Activated CD4-positive, alpha-beta T cell treated with anti-CD3 and anti-CD28 coated beads, Interleukin-2, Interleukin-6, amounts not matched to agents 100 ng/mL and 50 ng/mL, durations not matched to agents 16 hours and 8 hours (primary cell): ENCODE measurements around the gene LMCD1.

Experiments used
- DNase-seq: peaks from one replicate; pipeline ENCODE4 v3.0.0-alpha.2; 2020

The LMCD1 gene

DNA sequence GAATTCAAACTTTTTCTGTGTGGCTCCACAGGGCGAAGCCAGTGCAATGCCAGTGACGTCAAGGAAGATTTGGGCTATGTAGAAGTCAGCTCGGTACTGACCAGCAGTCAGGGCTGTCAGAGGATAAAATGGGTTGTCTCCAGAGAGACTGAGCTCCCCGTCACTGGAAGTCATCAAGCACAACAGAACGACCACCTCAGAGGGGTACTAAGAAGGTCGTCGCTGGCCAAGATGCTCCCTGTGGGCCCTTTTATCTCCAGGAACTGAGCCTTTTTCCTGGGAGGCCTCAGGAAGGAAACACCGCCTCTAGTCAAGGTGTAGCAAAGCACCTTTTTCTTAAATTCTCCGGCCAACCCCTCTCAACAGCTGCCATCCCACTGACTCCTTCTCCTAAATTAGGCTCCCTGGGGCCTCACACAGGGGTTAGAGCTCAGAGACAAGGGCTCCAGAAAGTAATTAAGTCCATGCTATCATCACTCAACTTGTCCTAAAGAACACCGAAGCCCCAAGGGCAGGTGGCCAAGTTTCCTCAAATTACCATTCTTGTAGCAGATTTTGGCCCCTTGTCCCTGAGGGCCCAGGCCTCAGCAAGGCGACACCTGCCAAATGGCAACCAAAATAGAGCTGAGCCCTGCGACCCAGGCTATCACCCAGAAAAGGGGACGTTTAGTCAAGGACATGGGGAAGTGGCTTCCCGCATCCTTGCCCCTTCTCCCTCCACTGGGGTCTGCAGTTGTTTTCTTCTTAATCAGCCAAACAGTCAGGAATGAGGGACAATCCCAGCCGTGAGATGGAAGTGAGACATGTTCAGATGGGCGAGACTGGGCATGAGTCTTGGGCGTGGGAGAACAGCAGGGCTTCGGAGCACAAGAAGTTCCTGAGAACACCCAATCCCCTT, 94.9 kb downstream of the LMCD1 start:
- DNase-seq: no peak

DNA sequence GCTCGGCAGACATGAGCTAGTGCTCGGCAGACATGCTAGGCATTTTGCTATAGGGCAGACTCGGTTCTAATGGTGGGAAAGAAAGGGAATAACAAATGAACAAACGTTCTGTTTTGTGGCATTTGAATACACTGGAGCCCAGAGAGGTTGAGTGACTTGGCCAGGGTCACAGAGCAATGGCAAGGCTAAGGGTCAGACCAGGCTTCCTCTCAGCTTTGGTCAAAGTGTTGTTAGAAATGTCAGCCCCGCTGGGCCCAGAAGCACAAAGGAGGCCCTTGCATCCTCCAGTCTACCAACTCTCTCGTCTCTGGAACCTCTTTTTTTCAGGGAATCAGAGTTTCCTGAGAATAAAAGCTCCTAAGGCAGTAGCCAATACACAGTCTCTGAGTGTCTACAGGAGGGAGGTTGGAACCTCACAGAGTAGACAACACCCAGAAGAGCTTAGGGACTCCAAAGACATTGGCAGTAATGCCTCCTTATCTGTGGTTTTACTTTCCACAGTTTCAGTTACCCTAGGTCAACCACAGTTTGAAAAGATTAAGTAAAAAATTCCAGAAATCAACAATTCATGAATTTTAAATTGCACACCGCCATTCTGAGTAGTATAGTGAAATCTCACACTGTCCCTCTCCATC, 95.7 kb downstream of the LMCD1 start:
- no peak for DNase-seq

DNA sequence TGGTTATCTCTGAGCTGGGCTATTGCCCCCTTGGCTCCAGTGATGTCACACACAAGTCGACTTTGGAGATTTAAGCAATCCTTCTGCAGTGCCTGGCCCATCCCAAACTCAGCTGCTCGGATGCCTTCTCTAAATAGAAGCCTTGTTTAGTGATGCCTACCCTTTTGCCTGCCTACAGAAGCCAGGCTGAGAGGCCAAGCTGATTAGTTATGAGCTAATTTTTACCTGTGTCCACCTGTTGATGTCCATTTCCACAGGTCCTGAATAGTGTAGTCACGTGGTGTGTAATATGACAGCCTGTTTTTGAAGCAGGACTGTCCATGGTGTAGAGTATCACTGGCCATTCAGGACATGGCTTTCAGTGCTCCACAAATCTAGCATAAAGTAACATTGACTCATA, 97.5 kb downstream of the LMCD1 start:
- DNase-seq: no peak

DNA sequence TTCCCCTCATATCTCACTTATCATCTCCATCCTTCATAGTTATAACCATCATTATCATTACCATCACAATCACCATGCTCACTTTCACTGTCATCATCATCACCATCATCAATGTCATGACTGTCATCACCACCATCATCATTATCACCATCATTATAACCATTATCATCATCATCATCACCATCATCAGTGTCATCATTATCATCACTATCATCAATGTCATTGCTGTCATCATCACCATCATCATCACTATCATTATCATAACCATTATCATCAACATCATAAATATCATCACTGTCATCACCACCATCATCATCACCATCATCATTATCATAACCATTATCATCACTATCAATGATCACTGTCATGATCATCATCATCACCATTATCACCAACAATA, 98.8 kb downstream of the LMCD1 start:
- no peak for DNase-seq

DNA sequence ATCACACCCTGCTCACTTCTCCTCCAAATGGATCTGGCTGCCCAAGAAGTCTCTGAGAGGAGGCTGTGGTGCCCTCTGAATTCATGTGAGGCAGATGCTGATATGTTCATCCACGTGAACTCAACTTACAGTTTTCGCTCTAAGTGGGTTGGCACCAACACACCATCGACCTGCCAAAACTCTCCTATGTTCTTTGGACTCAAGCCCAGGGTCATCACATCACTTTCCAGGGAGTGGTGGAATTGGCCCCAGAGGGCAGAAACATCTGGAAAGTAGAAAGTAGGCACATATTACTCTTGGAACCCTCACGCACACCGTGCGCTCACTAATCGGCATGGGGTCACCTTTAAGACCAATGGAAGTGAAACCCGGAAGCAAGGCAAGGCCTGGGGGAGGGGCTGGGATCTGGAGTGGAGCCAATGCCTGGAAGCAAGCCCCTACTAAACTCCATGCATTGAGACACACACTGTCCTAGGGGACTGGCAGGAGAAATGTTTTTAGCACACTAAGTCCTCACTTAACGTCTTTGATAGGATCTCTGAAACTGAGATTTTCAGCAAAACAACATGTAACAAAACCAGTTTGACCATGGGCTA, 101.6 kb downstream of the LMCD1 start:
- no peak for DNase-seq

DNA sequence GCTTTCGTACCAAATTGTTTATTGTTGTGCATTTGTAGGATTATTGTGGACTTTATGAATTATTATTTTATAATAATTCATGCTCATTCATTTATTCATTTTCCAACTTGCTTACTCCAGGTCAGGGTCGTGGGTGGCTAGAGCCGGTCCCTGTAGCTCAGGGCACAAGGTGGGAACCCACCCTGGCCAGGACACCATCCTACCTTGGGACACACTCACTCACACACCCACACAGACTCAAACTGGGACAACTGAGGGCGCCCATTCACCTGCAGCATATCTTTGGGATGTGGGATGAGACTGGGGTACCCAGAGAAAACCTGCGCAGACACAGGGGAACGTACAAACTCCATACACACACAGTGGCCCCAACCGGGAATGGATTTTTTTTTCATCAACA, 102.4 kb downstream of the LMCD1 start:
- DNase-seq: no peak

- DNase-seq: no peak
These were observed 103.4 kb downstream of the LMCD1 start for GRCh38 chr3:8604988-8605387.

DNA sequence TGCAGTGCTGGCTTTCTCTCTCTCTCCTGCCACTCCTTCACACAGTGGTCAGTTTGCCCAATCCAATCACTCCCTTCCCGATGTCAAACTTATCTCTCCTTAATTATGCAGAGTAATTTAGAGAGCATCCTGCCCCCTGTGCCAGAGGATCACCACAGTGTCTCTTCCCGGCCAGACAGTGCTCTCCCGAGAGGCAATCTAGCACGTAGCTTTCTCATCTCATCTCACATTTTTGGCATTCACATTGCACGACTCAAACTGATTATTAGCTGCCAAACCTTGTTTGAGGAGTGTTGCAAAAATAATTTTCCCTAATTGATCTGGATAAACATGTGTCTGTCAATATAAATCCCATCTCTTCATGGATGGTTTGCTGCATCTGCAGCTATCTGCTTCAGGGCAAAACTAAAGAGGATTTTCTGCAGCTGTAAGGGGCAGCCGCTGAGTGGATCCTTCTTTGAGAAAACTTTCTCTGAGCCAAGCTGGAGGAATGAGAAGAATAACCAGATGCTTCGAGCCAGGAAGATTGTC, 105.1 kb downstream of the LMCD1 start:
- DNase-seq: no peak

- DNase-seq: no peak
These were observed 105.8 kb downstream of the LMCD1 start for GRCh38 chr3:8607234-8608040.

GRCh38 chr3:8608041-8608790, 106.6 kb downstream of the LMCD1 start:
- no peak for DNase-seq

GRCh38 chr3:8608791-8609467, 107.3 kb downstream of the LMCD1 start:
- no peak for DNase-seq

DNA sequence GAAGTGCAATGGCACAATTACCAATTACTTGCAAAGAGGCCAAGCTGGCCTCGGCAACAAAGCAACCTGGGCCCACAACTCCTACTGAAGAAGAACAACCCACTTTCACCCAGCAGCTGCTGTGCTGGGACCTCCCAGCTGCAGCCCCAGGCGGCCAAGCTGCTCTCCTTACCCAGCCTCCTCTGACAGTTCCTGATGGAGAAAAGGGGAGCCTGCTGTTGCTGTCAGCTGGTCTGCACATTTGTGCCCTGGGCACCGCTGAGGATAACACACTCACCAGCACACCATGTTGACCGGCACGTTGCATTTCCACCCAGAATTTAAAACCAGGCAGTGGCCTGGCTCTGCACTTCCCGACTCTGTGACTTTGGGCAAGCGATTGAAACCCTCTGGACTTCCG, 109.3 kb downstream of the LMCD1 start:
- no peak for DNase-seq

- DNase-seq: no peak
These were observed 116.3 kb downstream of the LMCD1 start for GRCh38 chr3:8617921-8618320.

- DNase-seq: no peak
These were observed 117.3 kb downstream of the LMCD1 start for GRCh38 chr3:8618950-8619349.

- no peak for DNase-seq
These were observed 117.9 kb downstream of the LMCD1 start for GRCh38 chr3:8619548-8619947.

DNA sequence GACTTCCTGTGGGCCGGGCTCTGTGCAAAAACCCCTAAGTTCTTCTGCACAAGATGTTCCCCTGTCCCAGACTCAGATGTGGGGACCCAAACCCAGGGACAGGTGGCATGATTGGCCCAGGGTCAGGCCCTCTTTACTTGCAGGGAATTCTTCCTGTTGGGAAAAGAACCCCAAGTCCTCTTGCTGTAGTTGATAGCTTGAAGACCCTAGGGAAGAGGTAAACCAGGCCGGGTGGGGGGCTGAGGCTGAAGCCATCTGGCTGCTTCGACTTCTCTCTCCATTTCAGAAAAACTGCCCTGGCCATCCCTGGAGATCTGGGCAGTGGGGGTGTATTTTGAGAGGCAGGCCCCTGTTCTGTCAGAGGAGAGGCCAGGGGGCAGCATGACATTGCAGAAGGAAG, 119.5 kb downstream of the LMCD1 start:
- no peak for DNase-seq

GRCh38 chr3:8621872-8622271, 120.2 kb downstream of the LMCD1 start:
- no peak for DNase-seq

GRCh38 chr3:8622873-8623691, 121.5 kb downstream of the LMCD1 start:
- DNase-seq: peak; percentile 51

DNA sequence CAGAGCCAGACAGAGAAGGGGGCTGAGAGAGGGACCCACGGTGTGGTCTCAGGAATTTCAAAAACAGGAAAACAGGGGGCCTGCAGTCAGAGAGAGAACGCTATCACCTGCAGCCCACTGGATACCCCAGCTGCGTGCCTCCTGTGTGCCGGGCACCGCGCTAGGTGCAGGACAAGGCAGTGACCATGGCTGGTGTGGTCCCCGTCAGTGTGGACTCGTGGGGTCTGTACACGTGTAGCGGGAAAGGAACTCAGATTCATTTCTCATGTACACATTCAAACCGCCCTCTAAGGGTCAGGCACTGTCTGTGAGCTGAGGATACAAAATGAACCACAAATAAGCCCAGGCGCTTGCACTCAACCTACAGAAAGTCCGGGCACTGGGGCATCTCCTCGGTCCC, 122.1 kb downstream of the LMCD1 start:
- DNase-seq: no peak
